HG02642 (cell line): ENCODE results near the gene PRTFDC1.

Experiments
- ATAC-seq: cut with Tn5 transposase; IDR thresholded peaks from one replicate; pipeline ENCODE4 v1.9.1; 2021; ENCODE audit warnings: mild to moderate bottlenecking; ENCODE audit not compliant: unreplicated experiment, poor library complexity

The PRTFDC1 gene

DNA sequence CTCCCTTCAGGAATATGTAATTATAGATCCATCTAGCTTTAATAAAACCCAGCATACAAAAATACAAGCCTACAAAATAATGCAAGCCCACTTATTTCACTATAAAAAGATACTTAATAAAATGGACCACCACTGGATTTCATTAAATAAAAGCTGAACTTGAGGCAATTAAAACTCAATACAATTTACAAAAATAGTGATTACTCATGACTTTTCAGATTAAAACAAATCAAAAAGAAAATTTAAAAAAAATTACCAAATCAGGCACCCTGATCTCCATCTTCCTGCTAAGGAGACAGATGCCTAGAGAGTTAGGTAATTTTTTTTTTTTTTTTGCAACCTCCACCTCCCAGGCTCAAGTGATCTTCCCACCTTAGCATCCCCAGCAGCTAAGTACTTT, 41.8 kb downstream of the PRTFDC1 start:
- ATAC-seq = no peak

DNA sequence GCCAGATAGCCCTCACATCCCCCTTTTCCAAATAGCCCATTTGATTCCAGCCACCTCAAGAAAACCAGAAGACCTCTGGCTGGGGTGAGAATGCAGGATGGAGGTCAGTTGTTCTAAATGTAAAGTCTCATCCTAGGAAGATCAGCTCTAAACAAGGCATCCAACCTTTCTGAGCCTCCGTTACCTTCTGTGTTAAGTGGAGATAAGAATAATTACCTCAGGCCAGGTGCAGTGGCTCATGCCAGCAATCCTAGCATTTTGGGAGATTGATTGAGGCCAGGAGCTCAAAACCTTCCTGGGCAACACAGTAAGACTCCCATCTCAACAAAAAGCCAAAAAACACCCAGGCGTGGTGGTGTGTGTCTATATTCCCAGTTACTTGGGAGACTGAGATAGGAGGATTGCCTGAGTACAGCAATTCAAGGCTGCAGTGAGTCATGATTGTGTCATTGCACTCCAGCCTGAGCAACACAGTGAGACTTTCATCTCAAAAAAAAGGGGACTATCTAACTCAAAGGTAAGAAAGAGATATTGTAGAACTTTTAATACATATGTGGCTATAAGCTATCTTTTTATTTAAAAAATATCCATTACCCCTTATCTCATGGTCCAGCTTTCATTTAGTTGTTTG, 43.5 kb downstream of the PRTFDC1 start:
- ATAC-seq = no peak

DNA sequence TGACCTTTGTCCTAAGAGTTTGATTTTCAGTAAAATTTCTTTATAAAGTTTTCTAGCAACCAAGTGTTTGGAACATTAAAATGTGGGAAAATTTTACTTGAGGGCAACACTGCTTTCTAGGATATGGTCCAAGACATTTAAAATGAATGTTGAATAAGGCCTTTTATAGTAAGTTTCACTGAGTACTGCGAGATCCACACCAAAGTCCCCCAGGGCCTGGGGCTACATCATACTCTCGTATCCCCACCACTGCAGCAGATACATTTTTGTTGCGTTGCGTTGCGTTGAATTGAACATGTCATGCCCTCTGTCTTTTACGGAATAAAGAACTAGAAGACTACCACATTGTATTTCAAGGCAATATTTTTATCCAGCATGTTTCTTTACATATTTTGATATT, 44.5 kb downstream of the PRTFDC1 start:
- no peak for ATAC-seq

DNA sequence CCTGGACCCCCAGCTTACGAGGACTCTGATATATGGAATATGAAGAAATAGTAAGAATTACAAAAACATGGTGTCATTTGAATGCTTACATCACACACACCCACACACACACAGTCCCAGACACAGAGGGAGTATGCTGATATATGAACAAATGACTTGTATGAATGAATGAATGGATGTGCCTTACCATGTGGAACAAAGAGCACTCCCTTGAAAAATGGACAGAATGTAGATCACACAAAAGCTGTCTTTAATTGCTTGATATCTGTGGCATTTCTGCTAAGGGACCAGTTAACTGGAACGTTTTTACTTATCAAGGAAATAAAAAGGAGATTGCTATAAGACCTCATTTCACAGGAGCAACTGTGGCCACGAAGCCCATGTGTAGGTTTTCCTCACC, 46.0 kb downstream of the PRTFDC1 start:
- ATAC-seq = no peak

DNA sequence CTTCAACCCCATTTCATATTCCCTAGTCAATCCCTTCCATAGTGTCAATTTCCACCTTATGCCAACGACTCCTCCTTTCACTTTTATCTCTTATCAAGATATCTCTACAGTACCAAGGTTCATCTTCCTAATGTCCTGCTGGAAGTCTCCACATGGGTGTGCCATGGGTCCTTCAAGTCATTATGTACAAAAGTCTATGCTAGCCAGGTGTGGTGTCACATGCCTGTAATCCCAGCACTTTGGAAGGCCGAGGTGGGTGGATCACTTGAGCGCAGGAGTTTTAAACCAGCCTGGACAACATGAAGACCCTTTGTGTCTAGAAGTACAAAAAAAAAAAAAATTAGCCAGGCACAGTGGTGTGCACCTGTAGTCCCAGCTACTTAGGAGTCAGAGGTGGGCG, 47.6 kb downstream of the PRTFDC1 start:
- ATAC-seq = no peak

DNA sequence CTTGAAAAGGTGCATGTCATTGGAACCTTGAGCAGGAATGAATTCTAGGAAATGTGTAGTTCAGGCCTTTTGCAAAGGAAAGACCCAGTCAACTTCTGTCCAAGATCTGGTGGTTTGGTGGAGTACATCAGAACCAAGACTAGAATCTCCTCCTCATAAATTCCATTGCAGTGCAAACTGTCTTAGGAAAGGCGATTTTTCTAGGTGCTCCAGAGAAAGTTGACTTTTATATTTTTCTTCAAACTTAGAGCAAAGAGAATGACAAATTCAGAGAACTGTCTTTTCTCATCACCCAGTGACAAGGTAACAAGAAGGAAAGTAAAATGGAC, 50.0 kb downstream of the PRTFDC1 start:
- no peak for ATAC-seq

DNA sequence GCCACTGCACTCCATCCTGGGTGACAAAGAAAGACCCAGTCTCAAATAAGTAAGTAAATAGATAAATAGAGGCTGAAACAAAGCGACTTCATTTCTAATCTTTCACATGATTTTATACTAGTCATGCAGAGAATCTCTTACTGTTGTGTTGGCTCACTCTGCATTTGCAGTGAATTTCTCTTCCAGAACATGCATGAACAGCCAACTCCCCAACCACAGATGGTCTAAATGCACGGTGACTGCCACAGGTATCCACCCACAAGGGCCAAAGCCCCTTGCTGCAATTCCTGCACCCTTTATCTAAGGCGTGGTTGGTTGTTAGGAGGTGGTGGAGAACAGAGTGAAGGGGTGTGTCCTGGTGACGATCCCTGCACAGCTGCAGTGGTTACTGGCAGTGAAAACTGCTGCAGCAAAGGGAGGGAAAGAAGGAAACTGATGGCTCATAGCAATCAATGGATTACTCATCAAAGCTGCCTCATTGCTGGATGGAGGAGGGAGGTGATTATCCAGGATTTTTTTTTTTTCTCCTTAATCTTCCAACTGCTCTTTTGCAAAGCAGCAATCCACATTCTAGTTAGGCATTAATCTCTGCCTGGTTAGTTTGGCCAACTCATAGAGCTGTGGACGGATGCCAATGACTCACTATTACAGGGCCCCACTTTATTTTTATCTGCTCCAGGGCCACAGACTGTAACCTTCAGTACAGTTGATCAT, 50.6 kb downstream of the PRTFDC1 start:
- peak; percentile 44 for ATAC-seq

DNA sequence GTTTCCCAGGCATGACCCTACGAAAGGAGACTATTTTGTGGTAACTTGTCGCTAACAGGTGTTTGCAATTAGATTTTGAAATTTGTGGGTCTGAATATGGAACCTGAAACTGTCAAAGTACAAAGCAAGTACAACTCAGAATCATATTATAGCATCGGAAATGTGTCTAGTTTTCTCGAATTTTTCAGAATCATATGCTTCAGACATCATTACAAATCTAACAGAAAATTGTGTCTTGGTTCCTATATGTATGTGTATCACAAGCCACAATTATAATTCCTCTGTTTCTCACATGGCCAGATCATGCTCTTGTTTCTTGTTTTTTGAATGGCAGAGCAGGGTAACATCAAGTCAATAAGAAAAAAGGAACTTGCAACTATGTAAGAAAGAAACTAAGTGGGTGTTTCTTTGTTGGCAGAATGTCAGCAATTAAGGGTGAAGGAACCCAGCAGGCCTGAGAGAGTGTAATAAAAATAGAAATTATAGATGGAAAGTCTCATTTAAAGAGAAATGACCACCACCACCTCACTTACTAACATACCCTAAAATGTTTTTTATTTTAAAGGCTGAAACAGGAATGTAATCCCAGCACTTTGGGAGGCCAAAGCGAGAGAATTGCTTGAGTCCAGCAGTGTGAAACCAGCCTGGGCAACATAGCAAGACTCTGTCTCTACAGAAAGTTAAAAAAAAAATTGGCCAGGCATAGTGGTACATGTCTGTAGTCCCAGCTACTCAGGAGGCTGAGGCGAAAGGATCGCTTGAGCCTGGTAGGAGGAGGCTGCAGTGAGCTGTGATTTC, 51.3 kb downstream of the PRTFDC1 start:
- ATAC-seq = peak; percentile 76

DNA sequence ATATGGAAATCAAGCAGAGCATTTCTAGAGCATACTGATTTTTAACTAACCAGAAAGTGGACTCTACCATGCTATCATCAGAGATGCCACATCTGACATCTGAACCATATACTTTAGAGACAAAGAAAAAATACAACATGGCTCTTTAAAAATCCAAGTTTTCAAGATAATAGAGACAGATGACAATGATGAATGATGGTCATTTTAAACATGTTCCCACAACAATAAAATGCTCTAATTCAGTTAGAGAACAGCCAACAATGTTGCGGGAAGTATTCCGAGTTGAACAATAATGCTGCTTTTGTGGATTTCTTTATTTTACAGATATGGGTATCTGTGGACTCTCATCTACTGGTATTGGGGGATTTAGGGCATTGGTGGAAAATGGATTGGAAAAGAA, 52.8 kb downstream of the PRTFDC1 start:
- ATAC-seq = no peak

DNA sequence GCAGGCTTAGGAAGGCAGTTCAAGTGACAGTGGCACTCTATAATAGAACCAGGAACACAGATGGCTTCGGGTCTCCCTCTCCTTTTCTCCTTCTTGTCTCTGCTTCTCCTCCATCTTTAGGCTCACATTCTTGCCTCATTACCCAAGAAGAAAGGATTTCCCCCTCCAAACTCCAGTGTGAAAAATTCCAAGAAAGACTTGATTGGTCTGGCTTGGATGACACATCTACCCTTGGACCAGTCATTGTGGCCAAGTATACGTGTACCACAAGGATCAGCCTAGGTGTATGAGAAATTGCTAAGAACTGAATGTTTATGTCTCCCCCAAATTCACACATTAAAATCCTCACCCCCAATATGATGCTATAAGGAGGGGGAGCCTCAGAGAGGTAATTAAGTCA, 53.9 kb downstream of the PRTFDC1 start:
- ATAC-seq = no peak

DNA sequence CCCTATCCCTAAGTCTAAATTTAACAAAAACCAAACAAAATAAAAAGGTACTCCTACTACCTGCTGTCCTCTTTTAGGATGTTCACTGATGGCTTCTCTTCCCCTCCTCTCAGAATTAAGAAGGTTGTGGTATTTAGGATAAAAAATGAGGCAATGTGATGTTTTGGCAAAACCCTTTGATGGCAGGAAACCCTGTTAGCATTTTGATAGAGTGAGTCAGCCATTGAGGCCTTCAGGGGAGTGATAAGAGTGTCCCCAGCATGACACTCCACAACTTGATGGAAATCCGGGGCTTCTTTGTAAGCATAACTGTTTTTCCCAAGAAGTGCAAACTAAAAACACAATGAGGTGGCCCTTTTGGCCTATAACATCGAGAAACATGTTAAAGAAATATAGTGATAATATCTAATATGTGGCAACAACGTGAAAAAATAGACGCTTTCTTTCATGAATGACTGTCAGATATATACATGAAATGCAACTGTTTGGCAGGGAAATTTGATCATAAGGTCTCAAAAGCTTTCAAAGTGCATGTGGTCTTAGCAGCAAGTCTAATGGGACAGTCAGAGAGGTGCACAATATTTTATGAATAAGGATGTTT, 55.0 kb downstream of the PRTFDC1 start:
- no peak for ATAC-seq

DNA sequence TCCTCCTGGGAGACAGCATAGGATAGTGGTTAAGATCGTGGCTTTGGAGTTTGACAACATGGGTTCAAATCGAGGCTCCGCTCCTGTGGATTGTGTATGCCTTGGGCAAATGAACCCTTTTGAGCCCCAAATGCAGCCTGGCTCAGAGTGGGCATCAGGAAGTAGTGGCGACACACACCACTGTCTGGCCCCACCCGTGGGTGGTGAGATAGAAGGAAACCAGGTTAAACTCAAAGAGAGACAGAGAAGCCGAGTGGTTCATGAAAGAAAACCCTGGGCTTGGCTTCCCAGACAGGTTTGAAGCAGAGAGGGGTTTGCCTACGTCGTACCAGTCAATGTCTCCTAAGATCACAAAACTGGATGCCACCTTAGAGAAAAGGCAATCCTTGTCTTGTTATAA, 57.7 kb downstream of the PRTFDC1 start:
- no peak for ATAC-seq

DNA sequence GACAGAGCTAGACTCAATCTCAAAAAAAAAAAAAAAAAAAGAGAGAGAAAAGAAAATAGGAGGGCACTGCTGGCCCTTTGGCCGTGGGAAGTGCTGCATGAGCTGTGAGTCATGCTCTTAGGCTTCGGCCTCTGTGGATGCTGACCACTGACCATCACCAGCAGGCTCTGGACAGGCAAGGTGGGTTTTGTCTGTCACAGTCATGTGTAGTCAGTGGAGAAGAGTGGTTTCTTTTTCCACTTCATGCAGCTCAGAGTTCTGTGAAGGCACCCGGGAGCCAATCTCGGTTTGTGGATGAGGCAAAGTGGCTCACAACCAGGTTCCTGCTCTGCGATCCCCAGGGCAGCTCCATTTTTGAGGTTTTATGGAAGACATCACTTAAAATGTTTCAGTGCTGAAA, 58.1 kb downstream of the PRTFDC1 start:
- no peak for ATAC-seq

DNA sequence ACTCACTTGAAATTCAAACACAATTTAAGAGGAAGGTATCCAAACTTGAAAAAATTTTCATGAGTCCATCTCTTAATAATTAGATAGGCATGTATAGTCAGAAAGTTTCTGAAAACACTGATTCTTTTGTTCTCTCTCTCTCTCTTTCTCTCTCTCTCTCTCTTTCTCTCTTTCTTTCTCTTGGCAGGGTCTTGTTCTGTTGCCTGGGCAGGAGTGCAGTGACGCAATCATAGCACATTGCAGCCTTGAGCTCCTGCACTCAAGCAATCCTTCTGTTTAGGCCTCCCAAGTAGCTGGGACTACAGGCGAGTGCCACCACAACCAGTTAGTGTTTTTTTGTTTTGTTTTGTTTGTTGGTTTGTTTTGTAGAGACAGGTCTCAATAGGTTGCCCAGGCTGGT, 59.3 kb downstream of the PRTFDC1 start:
- no peak for ATAC-seq

DNA sequence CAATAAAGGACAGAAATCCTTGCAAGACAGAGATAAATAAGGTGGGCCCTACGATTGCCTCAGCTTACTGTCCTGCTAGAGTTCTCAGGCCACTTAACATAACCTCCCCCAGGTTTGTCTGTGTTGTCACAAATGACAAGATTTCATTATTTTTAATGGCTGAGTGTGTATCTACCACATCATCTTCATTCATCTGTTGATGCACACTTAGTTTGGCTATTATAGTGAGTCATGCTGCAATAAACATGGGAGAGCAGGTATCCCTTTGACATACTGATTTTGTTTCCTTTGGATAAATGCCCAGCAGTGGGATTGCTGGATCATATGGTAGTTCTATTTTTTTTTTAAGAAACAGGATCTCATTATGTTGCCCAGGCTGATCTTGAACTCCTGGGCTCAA, 60.6 kb downstream of the PRTFDC1 start:
- ATAC-seq = no peak

DNA sequence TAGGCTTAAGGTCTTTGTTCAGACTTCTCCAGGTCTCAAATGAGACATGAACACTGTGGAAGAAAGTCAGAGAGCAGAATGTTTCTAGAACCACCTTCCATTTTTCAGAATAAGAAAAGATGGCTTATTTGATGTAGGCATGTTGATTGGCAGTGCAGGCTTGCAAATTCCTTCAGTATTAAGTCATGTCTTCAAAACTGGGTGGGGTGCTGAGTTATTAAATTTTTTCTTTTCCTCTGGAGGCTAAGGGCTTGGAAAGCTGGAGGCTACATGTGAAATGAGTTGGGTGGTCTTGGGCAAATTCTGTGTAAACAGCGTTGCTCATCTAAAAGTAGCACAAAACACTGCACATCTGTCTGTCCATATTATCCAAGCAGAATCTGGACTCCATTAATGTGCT, 62.8 kb downstream of the PRTFDC1 start:
- ATAC-seq = no peak

DNA sequence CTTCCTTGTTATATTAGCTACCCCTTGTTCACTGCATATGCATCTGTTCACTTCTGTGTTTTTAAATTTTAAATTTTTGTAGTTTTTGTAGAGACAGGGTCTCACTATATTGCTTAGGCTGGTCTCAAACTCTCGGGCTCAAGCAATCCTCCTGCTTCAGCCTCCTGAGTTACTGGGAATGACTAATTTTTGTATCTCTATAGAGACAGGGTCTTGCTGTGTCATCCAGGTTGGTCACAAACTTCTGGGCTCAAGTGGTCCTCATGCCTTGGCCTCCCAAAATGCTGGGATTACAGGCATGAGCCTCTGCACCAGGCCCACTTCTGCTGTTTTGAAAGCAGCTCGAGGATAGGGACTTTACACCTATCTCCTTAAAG, 64.6 kb downstream of the PRTFDC1 start:
- peak; percentile 26 for ATAC-seq

DNA sequence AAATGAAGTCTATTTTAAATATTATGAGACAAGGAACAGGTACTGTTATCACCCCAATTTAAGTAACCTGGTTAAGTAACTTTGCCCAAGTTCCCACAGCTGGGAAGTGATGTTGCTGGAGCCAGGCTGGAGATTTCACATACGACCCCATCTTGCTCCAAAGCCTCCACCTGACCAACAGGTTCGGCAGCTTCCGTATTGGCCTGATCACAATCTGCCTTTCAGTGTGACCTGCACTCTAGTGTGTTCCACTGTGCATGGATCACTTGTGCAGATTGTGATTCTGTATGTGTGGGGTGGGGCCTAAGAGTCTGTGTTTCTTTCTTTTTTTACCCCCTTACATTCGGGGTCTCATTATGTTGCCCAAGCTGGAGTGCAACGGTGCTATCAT, 66.1 kb downstream of the PRTFDC1 start:
- ATAC-seq = no peak

DNA sequence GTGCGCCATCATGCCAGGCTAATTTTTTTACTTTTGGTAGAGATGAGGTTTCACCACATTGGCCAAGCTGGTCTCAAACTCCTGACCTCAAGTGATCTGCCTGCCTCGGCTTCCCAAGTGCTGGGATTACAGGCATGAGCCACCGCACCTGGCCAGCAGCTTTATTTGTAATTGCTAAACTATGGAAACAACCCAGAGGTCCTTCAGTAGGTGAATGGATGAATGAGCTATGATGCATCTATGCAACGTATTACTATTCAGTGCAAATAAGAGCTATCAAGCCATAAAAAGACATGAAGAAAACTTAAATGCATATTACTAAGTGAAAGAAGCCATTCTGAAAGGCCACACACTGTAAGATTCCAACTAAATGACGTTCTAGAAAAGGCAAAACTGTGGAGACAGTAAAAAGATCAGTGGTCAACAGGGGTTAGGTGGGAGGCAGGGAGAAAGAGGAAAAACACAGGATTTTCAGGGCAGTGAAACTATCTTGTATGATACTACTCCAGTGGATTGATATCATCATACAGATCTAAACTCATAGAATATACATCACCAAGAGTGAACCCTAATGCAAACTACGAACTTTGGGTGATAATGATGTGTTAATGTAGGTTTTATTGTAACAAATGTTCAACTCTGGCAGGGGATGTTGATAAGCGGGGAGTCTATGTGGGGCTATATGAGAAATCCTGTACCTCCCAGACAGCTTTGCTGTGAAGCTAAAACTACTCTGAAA, 66.7 kb downstream of the PRTFDC1 start:
- ATAC-seq = no peak

DNA sequence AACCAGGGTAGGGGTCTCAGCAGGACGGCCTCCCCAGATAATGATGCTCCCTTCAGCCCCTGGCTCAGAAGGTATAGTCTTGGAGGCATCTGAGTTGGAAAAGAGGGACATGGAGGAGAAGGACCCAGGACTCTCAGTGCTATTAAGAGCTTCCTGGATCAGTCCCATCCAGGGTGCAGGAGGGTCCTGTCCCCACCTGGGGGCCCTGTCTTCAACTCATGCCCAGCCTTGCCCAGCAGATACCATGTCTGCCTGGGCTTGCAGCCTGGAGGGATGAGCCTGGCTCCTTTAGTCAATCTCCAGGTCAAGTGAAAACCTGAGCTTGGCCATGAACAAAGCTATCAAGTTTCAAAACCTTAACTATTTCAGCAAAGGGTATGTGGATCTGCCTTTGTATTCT, 67.6 kb downstream of the PRTFDC1 start:
- no peak for ATAC-seq

DNA sequence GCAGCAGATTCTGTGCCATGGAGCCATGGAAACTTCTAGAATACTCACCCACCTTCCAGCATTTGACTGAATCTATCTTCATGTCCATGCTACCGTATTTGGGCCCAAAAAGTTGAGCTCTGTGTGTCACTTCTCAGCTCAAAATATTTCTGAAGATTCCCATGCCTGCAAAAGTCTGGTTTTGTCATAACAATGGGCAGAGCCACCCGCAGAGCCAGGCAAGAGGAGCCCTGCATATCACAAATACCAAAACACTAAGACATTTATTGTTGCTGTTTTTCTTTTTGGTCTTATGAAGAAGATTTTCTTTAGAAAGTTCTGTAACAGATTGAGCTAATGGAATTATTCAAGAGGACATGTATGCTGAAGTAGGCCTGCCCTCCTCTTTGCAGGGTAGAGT, 68.1 kb downstream of the PRTFDC1 start:
- no peak for ATAC-seq
